ENCODE measurements around the gene HGS. TPM values are rescaled to one million over a fixed set of nuclear protein-coding genes. Genes with fewer than 3 reads are reported as not detected.

Gene HGS
- total RNA-seq, 1 experiment from 2014 or later, result 240 TPM

GRCh38 chr17:81701288-81702071 lies 17.7 kb downstream of the HGS start:
- Histone ChIP-seq H3K4me1 (ENCODE audit: control insufficient read depth, insufficient read depth, low read length) (peaks cover 17% of the 10 kb centered on the region), H3K27ac (ENCODE audit: low read length) (peak overlapping the region; percentile 96), H3K4me3 (ENCODE audit: low read depth in 2 of 2, low read length in 2 of 2) (peak overlapping the region; percentile 96 to 98), H3K27me3 (ENCODE audit: control insufficient read depth, insufficient read depth, low read length) (no peaks in the 10 kb centered on the region), H3K36me3 (ENCODE audit: control insufficient read depth, insufficient read depth, low read length) (peaks cover 22% of the 10 kb centered on the region), H3K9me3 (ENCODE audit: control insufficient read depth, insufficient read depth, low read depth, low read length) (no peaks in the 10 kb centered on the region)
- DNase-seq (ENCODE audit: low read depth, low spot score), result no peak
- peak; percentile 49 for ATAC-seq
- POLR2A ChIA-PET, result no interaction called here
- in situ Hi-C loops (cut with HindIII; ENCODE audit: low pct_unique_long_range_greater_than_20kb, low sequenced_read_pairs), result no loop called here
- TF ChIP-seq CTCF (IDR thresholded peaks at IDR 0.05) (peak; percentile 50; the same call in 1 of the 2 replicates), TCF7L2 (IDR thresholded peaks at IDR 0.05; ENCODE audit: low read depth, low read length) (peak; percentile 41; the same call in 1 of the 2 replicates), REST (IDR thresholded peaks at IDR 0.05; ENCODE audit: insufficient read depth in 1 of 2, low read depth in 2 of 2, low read length in 1 of 2) (no peak), POLR2AphosphoS5 (IDR thresholded peaks at IDR 0.05; ENCODE audit: low read depth, low read length) (no peak)
- intact Hi-C loops (cut with micrococcal nuclease; ENCODE audit: unreplicated experiment), result no loop called here
- CTCF ChIA-PET, result no interaction called here
- no TSS peak for BruUV-seq (replicated peaks)

GRCh38 chr17:81702934-81703746 lies 19.3 kb downstream of the HGS start, which contains the start of gene MRPL12:
Gene MRPL12, plus strand, starts transcription at chr17:81703367. Its CDS starts 135 bp downstream, at chr17:81703502.
- peaks cover 17% of the 10 kb centered on the region for H3K4me1 ChIP-seq (ENCODE audit: control insufficient read depth, insufficient read depth, low read length)
- in situ Hi-C loops (cut with HindIII; ENCODE audit: low pct_unique_long_range_greater_than_20kb, low sequenced_read_pairs), result no loop called here
- H3K4me3 ChIP-seq (ENCODE audit: low read depth in 2 of 2, low read length in 2 of 2), result peak within 1 kb of the TSS; percentile 96 to 98
- no peaks in the 10 kb centered on the region for H3K27me3 ChIP-seq (ENCODE audit: control insufficient read depth, insufficient read depth, low read length)
- TSS peak; percentile 92 for BruUV-seq (replicated peaks)
- H3K9me3 ChIP-seq (ENCODE audit: control insufficient read depth, insufficient read depth, low read depth, low read length), result no peaks in the 10 kb centered on the region
- ATAC-seq, result peak; percentile 85
- intact Hi-C loops (cut with micrococcal nuclease; ENCODE audit: unreplicated experiment), result no loop called here
- ChIA-PET POLR2A (interaction anchor here (0.5 to 0.9 kb wide), 6 partner anchors 9 to 233 kb away, joined by 3 to 7 read pairs (median 4); partner anchors contain the start of genes P4HB and SLC25A10), CTCF (interaction anchor here (0.6 kb wide), 1 partner anchor 567 kb away, joined by 4 read pairs; no protein-coding TSS in a partner anchor)
- peak within 1 kb of the TSS; percentile 96 for H3K27ac ChIP-seq (ENCODE audit: low read length)
- TF ChIP-seq SIN3A (IDR thresholded peaks at IDR 0.05; ENCODE audit: borderline replicate concordance, insufficient read depth, low read depth, low read length) (peak; percentile 96; the same call in 1 of the 2 replicates), REST (IDR thresholded peaks at IDR 0.05; ENCODE audit: insufficient read depth in 1 of 2, low read depth in 2 of 2, low read length in 1 of 2) (peak in 1 of 2 experiments; percentile 0; a peak in 1 of 4 replicates), CTCF (IDR thresholded peaks at IDR 0.05) (no peak), TCF7L2 (IDR thresholded peaks at IDR 0.05; ENCODE audit: low read depth, low read length) (no peak), POLR2AphosphoS5 (IDR thresholded peaks at IDR 0.05; ENCODE audit: low read depth, low read length) (peak; percentile 97)
- DNase-seq (ENCODE audit: low read depth, low spot score), result no peak
- H3K36me3 ChIP-seq (ENCODE audit: control insufficient read depth, insufficient read depth, low read length), result peaks cover 20% of the 10 kb centered on the region; the same call in 1 of the 2 replicates

All from Panc1 (cell line).